Esophagus squamous epithelium (tissue), 4 donors: Measurements from ENCODE around the gene FGF3.

Experiments used
- POLR2A ChIP-seq, 4 donors: fragments of 450-650 bp; IDR thresholded peaks; one replicate each; pipeline ENCODE4 v1.6.1; 2017; ENCODE audit warnings: antibody characterized with exemption in 4 of 4, mild to moderate bottlenecking in 4 of 4, moderate library complexity in 3 of 4
- TF ChIP-seq, protein P1 (sequence below), 6 experiments: fragments of 450-650 bp in 4 of 6; fragments of 200-600 bp in 2 of 6; sonication (generic) in 2 of 6; IDR thresholded peaks; one replicate each; pipeline ENCODE4 v1.5.1; 2016 to 2019; ENCODE audit warnings: antibody characterized with exemption in 6 of 6, mild to moderate bottlenecking in 4 of 6, moderate library complexity in 4 of 6

GRCh38 chr11:69867076-69868005 lies 48.1 kb upstream of the FGF3 start:
- TF ChIP-seq, protein P1, sequence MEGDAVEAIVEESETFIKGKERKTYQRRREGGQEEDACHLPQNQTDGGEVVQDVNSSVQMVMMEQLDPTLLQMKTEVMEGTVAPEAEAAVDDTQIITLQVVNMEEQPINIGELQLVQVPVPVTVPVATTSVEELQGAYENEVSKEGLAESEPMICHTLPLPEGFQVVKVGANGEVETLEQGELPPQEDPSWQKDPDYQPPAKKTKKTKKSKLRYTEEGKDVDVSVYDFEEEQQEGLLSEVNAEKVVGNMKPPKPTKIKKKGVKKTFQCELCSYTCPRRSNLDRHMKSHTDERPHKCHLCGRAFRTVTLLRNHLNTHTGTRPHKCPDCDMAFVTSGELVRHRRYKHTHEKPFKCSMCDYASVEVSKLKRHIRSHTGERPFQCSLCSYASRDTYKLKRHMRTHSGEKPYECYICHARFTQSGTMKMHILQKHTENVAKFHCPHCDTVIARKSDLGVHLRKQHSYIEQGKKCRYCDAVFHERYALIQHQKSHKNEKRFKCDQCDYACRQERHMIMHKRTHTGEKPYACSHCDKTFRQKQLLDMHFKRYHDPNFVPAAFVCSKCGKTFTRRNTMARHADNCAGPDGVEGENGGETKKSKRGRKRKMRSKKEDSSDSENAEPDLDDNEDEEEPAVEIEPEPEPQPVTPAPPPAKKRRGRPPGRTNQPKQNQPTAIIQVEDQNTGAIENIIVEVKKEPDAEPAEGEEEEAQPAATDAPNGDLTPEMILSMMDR (IDR thresholded peaks at IDR 0.05): no peak
- no peak for TF ChIP-seq POLR2A (IDR thresholded peaks at IDR 0.05)
